K562 (cell line): ENCODE data around the gene CDIPT. TPM values are rescaled to one million over a fixed set of nuclear protein-coding genes. Genes with fewer than 3 reads are reported as not detected.
A peak's percentile ranks its signal among the peaks of the same experiment; 100 is the strongest.

Source experiments
- BRD4 ChIP-seq: fragments of 200-600 bp; sonication (generic); IDR thresholded peaks from 2 replicates; pipeline ENCODE4 v1.6.1; 2017; ENCODE audit warnings: inconsistent platforms
- BRF1 ChIP-seq: IDR thresholded peaks from 3 replicates; pipeline ENCODE4 v1.6.1; 2011; ENCODE audit warnings: borderline replicate concordance, mild to moderate bottlenecking; ENCODE audit not compliant: insufficient read length; ENCODE audit errors: extremely low read depth
- CBFB ChIP-seq: sonication (generic); formaldehyde crosslinking; IDR thresholded peaks from 2 replicates; pipeline ENCODE4 v1.4.0; 2020; ENCODE audit warnings: mild to moderate bottlenecking, missing genetic modification reagents
- COPS2 ChIP-seq: fragments of 450-650 bp; conservative IDR thresholded peaks from 2 replicates; pipeline ENCODE4 v1.6.1; 2016; ENCODE audit warnings: mild to moderate bottlenecking, moderate library complexity
- GTF2E2 ChIP-seq: fragments of 200-800 bp; sonication (Bioruptor generic); IDR thresholded peaks from 2 replicates; pipeline ENCODE4 v1.6.1; 2016; ENCODE audit warnings: missing genetic modification characterization, missing compliant biosample characterization
- HIVEP1 ChIP-seq: fragments of 250-450 bp; sonication (Bioruptor Pico); IDR thresholded peaks from 2 replicates; pipeline ENCODE4 v1.4.0; 2020; ENCODE audit warnings: mild to moderate bottlenecking
- ILK ChIP-seq: fragments of 450-650 bp; IDR thresholded peaks from 2 replicates; pipeline ENCODE4 v1.6.1; 2016; ENCODE audit warnings: missing genetic modification characterization, low read depth, mild to moderate bottlenecking, missing compliant biosample characterization, moderate library complexity, borderline replicate concordance
- KLF1 ChIP-seq: fragments of 450-650 bp; IDR thresholded peaks from 2 replicates; pipeline ENCODE4 v1.6.1; 2016; ENCODE audit warnings: missing genetic modification characterization, missing compliant biosample characterization
- MTA1 ChIP-seq: fragments of 450-650 bp; IDR thresholded peaks from 2 replicates; pipeline ENCODE4 v1.6.1; 2017; ENCODE audit warnings: borderline replicate concordance
- NKRF ChIP-seq: fragments of 450-650 bp; IDR thresholded peaks from 2 replicates; pipeline ENCODE4 v1.6.1; 2016; ENCODE audit warnings: borderline replicate concordance
- PHF21A ChIP-seq: fragments of 450-650 bp; IDR thresholded peaks from 2 replicates; pipeline ENCODE4 v1.6.1; 2017; ENCODE audit warnings: low read depth, borderline replicate concordance
- PKNOX1 ChIP-seq: fragments of 450-650 bp; IDR thresholded peaks from 2 replicates; pipeline ENCODE4 v1.6.1; 2016
- PREB ChIP-seq: sonication (generic); formaldehyde crosslinking; IDR thresholded peaks from 2 replicates; pipeline ENCODE4 v1.8.1; 2023; ENCODE audit warnings: mild to moderate bottlenecking, missing genetic modification reagents
- RB1 ChIP-seq: fragments of 450-650 bp; IDR thresholded peaks from 2 replicates; pipeline ENCODE4 v1.6.1; 2017; ENCODE audit warnings: low read depth, mild to moderate bottlenecking
- TCF15 ChIP-seq: fragments of 250-450 bp; sonication (Bioruptor Pico); IDR thresholded peaks from 2 replicates; pipeline ENCODE4 v1.8.0; 2022; ENCODE audit warnings: moderate library complexity, mild to moderate bottlenecking, inconsistent platforms
- TSHZ1 ChIP-seq: fragments of 250-450 bp; sonication (Bioruptor Pico); IDR thresholded peaks from 2 replicates; pipeline ENCODE4 v1.4.0; 2020; ENCODE audit warnings: mild to moderate bottlenecking, moderate library complexity
- ZFP36 ChIP-seq: fragments of 150-350 bp; IDR thresholded peaks from 2 replicates; pipeline ENCODE4 v1.6.1; 2018; ENCODE audit warnings: low read length, low read depth; ENCODE audit not compliant: partially characterized antibody
- ZKSCAN1 ChIP-seq: fragments of 150-350 bp; IDR thresholded peaks from 2 replicates; pipeline ENCODE4 v1.6.1; 2016; ENCODE audit warnings: low read depth, low read length
- polyA plus RNA-seq, 8 experiments: library from polyadenylated mRNA; depleted of rRNA in 4 of 8; stranded (reverse) in 5 of 8; unstranded in 3 of 8; fragments of >200 nt; fragmentation: Nextera tagmentation in 2 of 8; fragmentation: Illumina TruSeq in 1 of 8; extraction: Ambion mirVana in 2 of 8; extraction: Trizol in 1 of 8; gene quantifications; 2 replicates each; pipeline versions ENCODE4 v1.2.1 to v1.2.3, GENCODE V29; 2011 to 2014; ENCODE audit warnings: inconsistent platforms in 1 of 8, missing spikeins in 1 of 8
- total RNA-seq, 7 experiments: library from RNA; depleted of rRNA in 6 of 7; stranded (reverse); fragments of >200 nt in 6 of 7; fragmentation: Illumina TruSeq in 2 of 7; extraction: Trizol in 2 of 7; gene quantifications; 2 replicates each; pipeline versions ENCODE4 v1.2.1 to v1.2.3, GENCODE V29; 2011 to 2021; ENCODE audit warnings: low replicate concordance in 1 of 7

The CDIPT gene
- total and polyA plus RNA-seq, 9 of the 15 experiments (the other 6 are each of a cell fraction or from before 2014, with no cell fraction given): 1.3 to 37.0 (median 23.0) TPM

GRCh38 chr16:29862383-29862883 is 593 bp downstream of the CDIPT start (continued):
- TF ChIP-seq GTF2E2: no peak
- no peak for TF ChIP-seq PREB (CRISPR knock-in tag)
- TF ChIP-seq TSHZ1: no peak
- TF ChIP-seq BRF1: no peak
- no peak for TF ChIP-seq RB1
- no peak for TF ChIP-seq HIVEP1 (CRISPR knock-in tag)
- TF ChIP-seq KLF1 (tag): no peak
- TF ChIP-seq TCF15 (CRISPR knock-in tag): no peak
- no peak for TF ChIP-seq ILK (tag)
- no peak for TF ChIP-seq ZFP36
- TF ChIP-seq MTA1: no peak
- TF ChIP-seq ZKSCAN1: no peak
- no peak for TF ChIP-seq COPS2
- peak; percentile 48; the same call in 1 of the 2 replicates for TF ChIP-seq PKNOX1
- no peak for TF ChIP-seq CBFB (CRISPR knock-in tag)
- TF ChIP-seq PHF21A: no peak
- TF ChIP-seq NKRF: peak; percentile 19; the same call in 1 of the 2 replicates
- TF ChIP-seq BRD4: no peak
